Measurements from ENCODE around the gene CBX5. TPM values are rescaled to one million over a fixed set of nuclear protein-coding genes. Genes with fewer than 3 reads are reported as not detected.
"Not testable (repeated sequence)": the region's sequence is repeated elsewhere in the genome, so short reads cannot be mapped to it uniquely, and the experiment has no call there.

The CBX5 gene
- total RNA-seq, 2 donors from 2014 or later = 230 to 341 TPM

DNA sequence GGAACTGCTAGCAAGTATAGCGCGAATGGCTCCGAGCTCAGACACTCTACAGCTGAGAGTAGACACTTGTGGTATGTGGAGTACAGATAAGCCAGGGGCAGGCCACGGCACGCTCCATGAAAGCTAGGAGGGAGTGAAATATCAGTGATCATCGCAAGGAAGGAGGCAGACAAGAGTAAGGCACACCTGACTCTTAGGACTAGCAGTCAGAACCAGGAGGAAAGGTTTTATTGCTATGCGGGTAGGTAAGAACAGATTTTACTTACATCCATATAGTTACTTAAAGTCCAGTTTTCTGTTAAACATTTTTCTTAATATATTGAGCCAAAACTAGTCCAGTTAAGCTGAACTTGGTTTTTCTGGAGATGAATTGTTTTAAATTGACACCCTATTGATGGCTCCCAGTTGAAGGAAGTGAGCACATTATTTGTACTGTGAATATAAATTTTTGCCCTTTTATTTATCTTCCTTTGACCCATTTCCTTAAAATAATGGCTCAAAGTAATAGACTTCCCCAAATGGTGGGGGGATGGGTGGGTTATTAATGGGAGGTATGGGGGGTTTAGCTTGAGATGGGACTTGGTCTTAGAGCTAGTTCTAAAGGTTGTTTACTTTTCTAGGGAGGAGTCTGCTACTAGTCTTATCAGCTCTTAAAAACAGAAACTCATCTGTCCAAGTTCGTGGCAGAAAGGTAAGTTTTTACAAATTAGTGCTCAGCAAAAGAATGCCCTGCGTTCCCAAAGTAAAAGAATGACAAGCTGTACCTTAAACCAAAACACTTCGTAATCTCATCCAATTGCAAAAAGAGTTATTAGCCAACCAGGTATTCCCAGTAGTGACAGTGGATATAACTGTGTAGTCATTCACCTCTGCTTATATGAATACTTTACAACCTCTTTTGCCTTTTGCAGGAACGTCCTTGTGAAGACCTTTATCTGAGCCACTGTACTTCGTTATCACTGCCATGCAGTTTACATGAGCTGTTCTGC is 6.4 kb upstream of the CBX5 start:
- no peaks in the 10 kb centered on the region for H3K9me3 Mint-ChIP-seq
- Histone ChIP-seq H3K4me1 (ENCODE audit: control insufficient read depth, insufficient read depth, low read length) (no peaks in the 10 kb centered on the region), H3K9me3 (ENCODE audit: control insufficient read depth, low read length) (no peaks in the 10 kb centered on the region), H3K27ac (ENCODE audit: low read depth, low read length) (no peak overlapping the region), H3K27me3 (ENCODE audit: control insufficient read depth, insufficient read depth, low read length, poor library complexity, severe bottlenecking) (no peaks in the 10 kb centered on the region), H3K9ac (ENCODE audit: extremely low read depth, low read length, poor library complexity, severe bottlenecking) (peak overlapping the region; percentile 2), H3K4me3 (ENCODE audit: low read length) (peak overlapping the region; percentile 94), H3K36me3 (ENCODE audit: control insufficient read depth, insufficient read depth, low read length) (peaks cover 66% of the 10 kb centered on the region)
- H3K36me3 Mint-ChIP-seq (ENCODE audit: low read depth) = no peaks in the 10 kb centered on the region
- WGBS, 2 experiments (ENCODE audit: insufficient coverage in 1 of 2, insufficient read length in 1 of 2) = 93 to 94% methylated on average over 9 to 11 of the region's 12 CpGs
- peaks cover 30% of the 10 kb centered on the region for H3K4me1 Mint-ChIP-seq
- DNase-seq = peak; percentile 75
- TF ChIP-seq, protein P1, sequence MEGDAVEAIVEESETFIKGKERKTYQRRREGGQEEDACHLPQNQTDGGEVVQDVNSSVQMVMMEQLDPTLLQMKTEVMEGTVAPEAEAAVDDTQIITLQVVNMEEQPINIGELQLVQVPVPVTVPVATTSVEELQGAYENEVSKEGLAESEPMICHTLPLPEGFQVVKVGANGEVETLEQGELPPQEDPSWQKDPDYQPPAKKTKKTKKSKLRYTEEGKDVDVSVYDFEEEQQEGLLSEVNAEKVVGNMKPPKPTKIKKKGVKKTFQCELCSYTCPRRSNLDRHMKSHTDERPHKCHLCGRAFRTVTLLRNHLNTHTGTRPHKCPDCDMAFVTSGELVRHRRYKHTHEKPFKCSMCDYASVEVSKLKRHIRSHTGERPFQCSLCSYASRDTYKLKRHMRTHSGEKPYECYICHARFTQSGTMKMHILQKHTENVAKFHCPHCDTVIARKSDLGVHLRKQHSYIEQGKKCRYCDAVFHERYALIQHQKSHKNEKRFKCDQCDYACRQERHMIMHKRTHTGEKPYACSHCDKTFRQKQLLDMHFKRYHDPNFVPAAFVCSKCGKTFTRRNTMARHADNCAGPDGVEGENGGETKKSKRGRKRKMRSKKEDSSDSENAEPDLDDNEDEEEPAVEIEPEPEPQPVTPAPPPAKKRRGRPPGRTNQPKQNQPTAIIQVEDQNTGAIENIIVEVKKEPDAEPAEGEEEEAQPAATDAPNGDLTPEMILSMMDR (conservative IDR thresholded peaks at IDR 0.05) = no peak
- peak overlapping the region; percentile 37 for H3K27ac Mint-ChIP-seq
- no peaks in the 10 kb centered on the region for H3K27me3 Mint-ChIP-seq (ENCODE audit: insufficient read depth)
- H3K4me3 Mint-ChIP-seq = no peak overlapping the region

DNA sequence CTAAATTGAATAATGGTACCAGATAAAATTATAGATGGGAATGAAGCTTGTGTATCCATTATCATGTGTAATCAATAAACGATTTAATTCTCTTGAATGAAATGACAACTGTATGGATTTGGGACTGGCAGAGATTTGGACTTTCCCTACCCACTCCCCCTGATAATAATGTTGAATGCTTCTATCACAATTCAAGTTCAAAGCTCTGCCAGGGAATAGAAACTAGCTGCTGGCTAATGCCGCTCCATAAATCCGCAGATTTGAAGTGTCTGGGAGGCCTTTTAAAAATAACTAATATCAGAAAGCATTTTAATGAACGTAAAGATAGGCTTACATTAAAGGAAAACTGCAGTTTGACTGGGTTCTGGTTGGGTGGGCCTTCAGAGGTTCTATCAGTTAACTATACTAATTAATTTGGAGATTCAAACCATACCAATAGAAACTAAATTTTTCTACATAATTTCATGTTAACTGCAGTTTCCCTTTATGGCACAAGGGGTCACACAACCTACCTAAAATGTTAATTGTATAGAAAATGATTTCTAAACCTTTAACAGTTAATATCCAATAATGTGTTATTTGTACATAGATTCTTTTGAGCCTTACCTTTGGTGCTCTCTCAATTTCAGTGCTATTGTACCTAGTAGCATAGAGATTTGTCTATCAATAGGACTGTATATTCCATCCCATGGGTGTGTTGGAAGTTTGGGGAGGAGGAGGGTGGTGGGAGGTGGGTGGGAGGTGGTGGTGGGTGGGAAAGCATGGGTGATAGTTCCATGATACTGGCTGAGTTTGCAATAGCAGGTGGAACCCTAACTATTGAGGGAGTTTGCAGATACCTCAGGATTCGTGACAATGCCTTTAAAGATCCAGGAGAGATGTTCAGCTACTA is 5.5 kb upstream of the CBX5 start:
- H3K27me3 Mint-ChIP-seq (ENCODE audit: insufficient read depth) = no peaks in the 10 kb centered on the region
- Histone ChIP-seq H3K27me3 (ENCODE audit: control insufficient read depth, insufficient read depth, low read length, poor library complexity, severe bottlenecking) (no peaks in the 10 kb centered on the region), H3K9me3 (ENCODE audit: control insufficient read depth, low read length) (no peaks in the 10 kb centered on the region), H3K36me3 (ENCODE audit: control insufficient read depth, insufficient read depth, low read length) (peaks cover 71% of the 10 kb centered on the region), H3K9ac (ENCODE audit: extremely low read depth, low read length, poor library complexity, severe bottlenecking) (peak overlapping the region; percentile 33), H3K4me3 (ENCODE audit: low read length) (peak overlapping the region; percentile 94), H3K27ac (ENCODE audit: low read depth, low read length) (peak overlapping the region; percentile 8), H3K4me1 (ENCODE audit: control insufficient read depth, insufficient read depth, low read length) (no peaks in the 10 kb centered on the region)
- TF ChIP-seq, protein P1 (conservative IDR thresholded peaks at IDR 0.05) = peak; percentile 67
- DNase-seq = no peak
- H3K9me3 Mint-ChIP-seq = no peaks in the 10 kb centered on the region
- no peaks in the 10 kb centered on the region for H3K36me3 Mint-ChIP-seq (ENCODE audit: low read depth)
- WGBS, 2 experiments (ENCODE audit: insufficient coverage in 1 of 2, insufficient read length in 1 of 2) = 93 to 100% methylated on average over 1 to 5 of the region's 5 CpGs
- H3K27ac Mint-ChIP-seq = peak overlapping the region; percentile 86
- H3K4me1 Mint-ChIP-seq = peaks cover 30% of the 10 kb centered on the region
- H3K4me3 Mint-ChIP-seq = no peak overlapping the region

DNA sequence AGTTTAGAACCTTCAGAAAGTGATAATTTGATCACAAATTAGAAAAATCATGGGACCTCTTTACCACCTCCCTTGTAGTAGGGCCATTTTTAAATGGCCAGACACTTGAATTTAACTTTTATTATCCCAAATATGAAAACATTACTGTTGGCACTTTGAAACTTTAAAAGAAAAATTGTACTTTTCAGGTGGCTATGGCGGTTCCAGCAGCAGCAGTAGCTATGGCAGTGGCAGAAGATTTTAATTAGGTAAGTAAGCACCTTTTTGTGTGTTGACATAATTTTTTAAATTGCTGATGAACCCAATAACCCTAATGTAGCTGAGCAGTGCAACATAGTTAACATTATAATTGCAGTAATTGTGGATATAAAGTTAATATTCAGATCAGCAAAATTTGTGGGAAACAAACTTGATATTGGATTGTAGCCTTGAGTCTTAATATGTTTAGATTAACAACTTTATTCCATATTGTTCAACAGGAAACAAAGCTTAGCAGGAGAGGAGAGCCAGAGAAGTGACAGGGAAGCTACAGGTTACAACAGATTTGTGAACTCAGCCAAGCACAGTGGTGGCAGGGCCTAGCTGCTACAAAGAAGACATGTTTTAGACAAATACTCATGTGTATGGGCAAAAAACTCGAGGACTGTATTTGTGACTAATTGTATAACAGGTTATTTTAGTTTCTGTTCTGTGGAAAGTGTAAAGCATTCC is 4.3 kb upstream of the CBX5 start:
- H3K9me3 ChIP-seq (ENCODE audit: control insufficient read depth, low read length); H3K4me1 ChIP-seq (ENCODE audit: control insufficient read depth, insufficient read depth, low read length); H3K27me3 ChIP-seq (ENCODE audit: control insufficient read depth, insufficient read depth, low read length, poor library complexity, severe bottlenecking); H3K4me3 Mint-ChIP-seq; H3K9me3 Mint-ChIP-seq; H3K27me3 Mint-ChIP-seq (ENCODE audit: insufficient read depth); H3K27ac ChIP-seq (ENCODE audit: low read depth, low read length); H3K27ac Mint-ChIP-seq; H3K36me3 Mint-ChIP-seq (ENCODE audit: low read depth); DNase-seq: not testable (repeated sequence)
- peaks cover 30% of the 10 kb centered on the region for H3K4me1 Mint-ChIP-seq
- Histone ChIP-seq H3K9ac (ENCODE audit: extremely low read depth, low read length, poor library complexity, severe bottlenecking) (peak overlapping the region; percentile 99), H3K36me3 (ENCODE audit: control insufficient read depth, insufficient read depth, low read length) (peaks cover 71% of the 10 kb centered on the region), H3K4me3 (ENCODE audit: low read length) (peak overlapping the region; percentile 94)
- WGBS, 2 experiments (ENCODE audit: insufficient coverage in 1 of 2, insufficient read length in 1 of 2) = 94 to 100% methylated on average over 1 of the region's 2 CpGs
